Activated CD4-positive, CD25-positive, alpha-beta regulatory T cell (primary cell): ENCODE data around the gene EFHB.
"Not testable (repeated sequence)": the region's sequence is repeated elsewhere in the genome, so short reads cannot be mapped to it uniquely, and the experiment has no call there.

Experiments used
- DNase-seq, 4 experiments: peaks; one replicate each; lab custom pipeline; 2025; lab: John Stamatoyannopoulos, UW

EFHB gene, protein sequence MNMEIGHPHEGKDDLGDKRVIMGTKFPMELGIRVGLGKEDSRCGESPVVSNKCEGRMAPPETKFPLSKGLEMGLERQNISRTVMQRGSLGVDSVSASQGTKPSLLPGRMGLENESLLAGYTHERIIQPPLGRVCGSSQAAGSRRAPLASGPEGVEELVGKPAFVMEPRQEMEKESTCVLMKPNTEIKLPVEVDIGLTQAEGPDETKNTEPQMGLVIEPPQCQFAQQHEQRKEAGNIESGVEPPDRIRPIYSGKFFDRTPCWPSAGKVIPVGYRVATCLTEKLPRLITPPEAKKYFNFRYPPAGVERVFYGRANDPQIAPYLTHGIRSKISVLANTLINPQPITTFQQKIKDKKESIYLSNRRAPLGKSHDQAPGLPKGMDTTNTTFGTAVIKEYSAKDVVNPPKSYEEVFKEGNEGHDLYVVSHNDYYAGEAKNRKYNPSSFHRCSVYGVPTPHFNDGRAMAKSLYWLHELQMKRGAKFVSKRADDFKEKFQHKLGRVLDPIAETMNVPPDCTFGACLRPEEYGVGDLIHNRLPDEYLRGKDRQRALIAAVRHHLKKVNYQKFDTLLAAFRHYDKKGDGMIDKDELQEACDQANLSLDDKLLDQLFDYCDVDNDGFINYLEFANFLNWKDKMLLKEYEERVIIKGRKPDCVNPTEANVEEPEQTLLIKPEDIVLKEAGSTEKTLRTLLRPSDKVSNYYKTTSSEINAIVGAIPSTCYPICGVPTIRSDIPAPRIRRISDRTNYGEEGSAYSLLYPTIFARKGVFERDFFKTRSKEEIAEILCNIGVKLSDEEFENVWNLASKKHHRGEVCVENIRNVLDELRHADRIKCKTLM

DNA sequence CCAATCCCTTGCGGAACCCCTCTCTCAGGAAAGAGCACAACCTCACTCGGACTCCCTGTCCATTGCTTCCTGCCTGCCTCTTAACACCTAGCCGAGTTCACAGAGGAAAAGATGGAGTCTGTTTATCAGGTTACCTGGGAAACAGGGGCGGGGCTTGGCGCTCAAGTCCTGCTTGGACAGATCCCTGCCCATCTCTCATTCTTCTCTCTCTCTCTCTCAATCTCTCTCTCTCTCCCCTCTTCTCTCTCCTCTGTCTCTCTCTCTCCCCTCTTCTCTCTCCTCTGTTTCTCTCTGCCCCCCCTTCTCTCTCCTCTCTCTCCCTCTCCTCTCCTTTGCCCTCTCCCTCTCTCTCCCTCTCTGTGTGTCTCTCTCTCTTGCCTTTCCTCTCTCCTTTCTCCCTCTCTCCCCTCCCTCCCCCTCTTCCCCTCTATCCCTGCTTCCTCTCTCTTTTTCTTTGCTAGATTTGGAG lies at the start of gene EFHB:
TSS of gene EFHB (minus strand) at position 120 of the 469 bp plus-strand sequence. CDS start 199 bp downstream, outside the sequence.
- no peak for DNase-seq

GRCh38 chr3:19972054-19972453 lies 38.0 kb upstream of the EFHB start:
- DNase-seq = no peak

GRCh38 chr3:19970327-19970726 lies 36.3 kb upstream of the EFHB start:
- DNase-seq = no peak

- no peak for DNase-seq
Observed at GRCh38 chr3:19967812-19968211, 33.8 kb upstream of the EFHB start.

- no peak for DNase-seq
Observed at GRCh38 chr3:19967208-19967607, 33.2 kb upstream of the EFHB start.

DNA sequence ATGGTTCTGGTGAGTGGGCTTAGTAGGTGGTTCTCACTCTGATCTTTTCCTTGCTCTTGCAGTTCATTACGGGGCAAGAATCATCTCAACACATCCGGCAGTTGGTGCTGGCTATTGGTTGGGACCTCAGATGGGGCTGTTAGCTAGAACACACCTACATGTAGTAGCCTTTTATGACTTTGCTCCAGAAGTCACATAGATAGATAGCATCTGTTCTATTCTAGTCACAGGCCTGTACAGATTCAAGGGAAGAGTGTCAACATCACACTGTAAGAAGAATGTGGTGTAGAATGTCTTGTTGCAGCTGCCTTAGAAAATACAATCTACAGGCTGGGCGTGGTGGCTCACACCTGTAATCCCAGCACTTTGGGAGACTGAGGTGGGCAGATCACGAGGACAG lies 27.9 kb upstream of the EFHB start:
- DNase-seq = no peak

- no peak for DNase-seq
Observed at GRCh38 chr3:19960696-19961095, 26.7 kb upstream of the EFHB start.

DNA sequence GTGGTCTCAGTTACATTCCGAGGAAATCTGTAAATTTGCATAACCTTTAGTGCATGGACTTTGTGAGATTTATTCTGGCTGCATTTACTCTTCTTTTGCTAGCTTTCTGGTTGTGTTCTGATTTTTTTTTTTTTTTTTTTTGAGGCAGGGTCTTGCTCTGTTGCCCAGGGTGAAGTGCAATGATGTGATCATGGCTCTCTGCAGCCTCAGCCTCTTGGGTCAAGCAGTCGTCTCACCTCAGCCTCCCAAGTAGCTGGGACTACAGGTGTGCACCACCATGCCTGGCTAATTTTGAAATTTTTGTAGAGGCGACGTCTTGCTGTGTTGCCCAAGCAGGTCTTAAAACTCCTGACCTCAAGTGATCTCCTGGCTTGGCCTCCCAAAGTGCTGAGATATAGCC lies 25.5 kb upstream of the EFHB start:
- no peak for DNase-seq

GRCh38 chr3:19957354-19957753 lies 23.3 kb upstream of the EFHB start:
- not testable (repeated sequence) for DNase-seq

GRCh38 chr3:19954676-19955075 lies 20.7 kb upstream of the EFHB start:
- no peak for DNase-seq

- no peak for DNase-seq
Observed at GRCh38 chr3:19950316-19950715, 16.3 kb upstream of the EFHB start.

DNA sequence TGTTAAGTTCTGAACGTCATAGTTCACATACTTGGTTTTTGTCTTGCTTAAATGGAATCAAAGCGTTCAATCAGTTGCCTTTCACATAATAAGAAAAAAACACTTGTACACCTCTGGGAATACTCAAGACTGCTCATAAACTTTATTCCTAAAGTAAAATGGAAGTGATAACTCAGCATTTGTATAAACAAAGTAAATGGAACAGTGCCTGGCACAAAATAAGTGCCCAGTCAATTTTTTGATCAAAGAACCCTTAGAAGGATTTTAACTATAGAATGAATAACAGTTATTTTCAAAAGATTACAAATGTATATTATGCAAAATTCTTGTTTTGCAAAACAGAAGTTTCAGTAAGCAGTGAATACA lies 14.2 kb upstream of the EFHB start:
- DNase-seq = no peak

GRCh38 chr3:19947549-19948225 lies 13.7 kb upstream of the EFHB start:
- DNase-seq = peak in 3 of 4 experiments; percentile 21 to 33 (median 30)

GRCh38 chr3:19946832-19947548 lies 13.0 kb upstream of the EFHB start, which contains the start of gene RAB5A:
TSS of gene RAB5A (plus strand) at chr3:19947097. CDS start at chr3:19950899, 3,802 bp downstream.
- peak; percentile 89 to 93 (median 92) for DNase-seq

- no peak for DNase-seq
Observed at GRCh38 chr3:19945969-19946831, 12.2 kb upstream of the EFHB start.

GRCh38 chr3:19945534-19945933 lies 11.5 kb upstream of the EFHB start:
- no peak for DNase-seq

GRCh38 chr3:19940643-19941042 lies 6.6 kb upstream of the EFHB start:
- DNase-seq = no peak

GRCh38 chr3:19938295-19938627 lies 4.2 kb upstream of the EFHB start:
- DNase-seq = no peak

DNA sequence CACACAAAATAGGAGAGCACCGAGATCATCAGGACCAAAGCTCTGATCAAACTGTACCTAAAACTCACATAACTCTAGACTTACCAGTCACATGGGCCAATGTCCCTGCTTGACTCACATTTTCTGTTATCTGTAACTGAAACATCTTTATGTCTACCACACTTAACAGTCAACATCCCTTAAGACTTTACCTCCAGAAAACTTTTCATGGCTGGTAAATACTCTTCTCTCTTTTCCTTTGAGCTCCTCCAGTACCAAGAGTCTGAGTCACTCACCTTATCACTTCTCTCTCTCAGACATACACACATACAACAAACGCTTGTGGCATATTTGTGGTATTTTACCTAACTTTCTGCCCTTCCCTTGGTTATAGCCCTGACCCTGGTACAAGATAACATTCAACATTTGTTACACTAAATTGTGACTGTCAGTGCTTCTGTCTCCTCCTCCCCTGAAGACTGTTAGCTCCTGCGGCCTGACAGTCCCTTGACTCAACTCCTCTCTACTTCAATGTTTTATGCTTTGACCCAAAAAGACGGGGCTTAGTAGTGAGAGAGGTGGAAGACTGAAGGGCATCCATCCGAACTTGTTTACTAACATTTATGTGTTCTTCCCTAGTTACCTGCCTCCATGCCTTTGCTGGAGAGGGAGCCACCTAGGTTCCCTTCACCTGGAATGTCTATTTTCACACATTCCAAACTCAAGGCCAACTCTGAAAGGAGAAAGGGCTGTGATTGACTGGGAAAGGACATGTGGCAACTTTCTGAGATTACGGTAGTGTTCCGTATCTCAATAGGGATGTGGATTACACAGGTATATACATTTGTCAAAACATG lies 3.7 kb upstream of the EFHB start:
- no peak for DNase-seq

DNA sequence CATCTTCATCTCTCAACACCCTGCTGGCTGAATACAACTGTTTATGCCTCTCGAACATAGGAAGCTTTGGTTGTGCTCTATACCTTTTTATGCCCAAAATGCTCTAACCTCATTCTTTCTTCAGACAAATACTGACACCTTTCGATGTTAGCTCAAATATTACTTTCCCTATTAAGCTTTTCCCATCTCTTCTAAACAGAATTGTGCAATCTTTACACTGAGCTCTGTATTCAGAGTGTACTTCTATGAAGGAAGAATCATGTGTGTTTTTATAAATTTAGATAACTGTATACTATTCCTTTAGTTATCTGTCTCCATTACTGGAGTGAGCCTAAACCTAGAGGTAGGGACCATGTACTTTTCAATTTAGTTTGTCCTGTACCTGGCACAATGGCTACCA lies 1.6 kb downstream of the EFHB start:
- no peak for DNase-seq
